GM12801 (cell line): ENCODE results near the gene ALG12.

ENCODE experiments used
- CTCF ChIP-seq: IDR thresholded peaks from one replicate; pipeline ENCODE4 v1.5.1; 2011; ENCODE audit warnings: control low read depth; ENCODE audit not compliant: insufficient read length; ENCODE audit errors: extremely low read depth

ALG12 gene

GRCh38 chr22:49942565-49943404, 24.5 kb upstream of the ALG12 start:
- TF ChIP-seq CTCF = no peak

- no peak for TF ChIP-seq CTCF
Observed at GRCh38 chr22:49941507-49942316, 23.5 kb upstream of the ALG12 start.

DNA sequence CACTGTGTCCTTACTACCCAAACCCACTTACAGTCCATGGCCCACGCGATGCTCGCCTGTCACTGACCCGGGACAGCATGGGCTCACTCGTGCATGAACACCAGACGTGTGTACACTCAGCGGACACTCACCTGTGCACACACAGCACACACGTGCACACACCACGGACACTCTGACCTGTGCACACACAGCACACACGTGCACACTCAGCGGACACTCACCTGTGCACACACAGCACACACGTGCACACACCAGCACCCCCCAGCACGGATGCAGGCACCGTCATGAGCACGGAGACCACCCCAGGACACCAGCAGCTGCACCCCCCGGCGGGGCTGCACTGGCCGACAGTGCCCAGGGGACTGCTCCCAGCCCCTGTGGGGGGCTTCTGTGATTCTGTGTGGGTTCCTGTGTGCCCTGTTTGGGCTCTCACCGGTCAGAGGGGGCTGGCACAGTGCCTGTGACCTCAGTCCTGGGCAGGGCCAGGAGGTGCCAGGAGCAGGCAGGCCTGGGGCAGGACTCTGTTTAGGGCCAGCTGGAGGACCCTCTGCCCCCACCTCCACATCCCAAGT, 20.4 kb upstream of the ALG12 start:
- no peak for TF ChIP-seq CTCF

DNA sequence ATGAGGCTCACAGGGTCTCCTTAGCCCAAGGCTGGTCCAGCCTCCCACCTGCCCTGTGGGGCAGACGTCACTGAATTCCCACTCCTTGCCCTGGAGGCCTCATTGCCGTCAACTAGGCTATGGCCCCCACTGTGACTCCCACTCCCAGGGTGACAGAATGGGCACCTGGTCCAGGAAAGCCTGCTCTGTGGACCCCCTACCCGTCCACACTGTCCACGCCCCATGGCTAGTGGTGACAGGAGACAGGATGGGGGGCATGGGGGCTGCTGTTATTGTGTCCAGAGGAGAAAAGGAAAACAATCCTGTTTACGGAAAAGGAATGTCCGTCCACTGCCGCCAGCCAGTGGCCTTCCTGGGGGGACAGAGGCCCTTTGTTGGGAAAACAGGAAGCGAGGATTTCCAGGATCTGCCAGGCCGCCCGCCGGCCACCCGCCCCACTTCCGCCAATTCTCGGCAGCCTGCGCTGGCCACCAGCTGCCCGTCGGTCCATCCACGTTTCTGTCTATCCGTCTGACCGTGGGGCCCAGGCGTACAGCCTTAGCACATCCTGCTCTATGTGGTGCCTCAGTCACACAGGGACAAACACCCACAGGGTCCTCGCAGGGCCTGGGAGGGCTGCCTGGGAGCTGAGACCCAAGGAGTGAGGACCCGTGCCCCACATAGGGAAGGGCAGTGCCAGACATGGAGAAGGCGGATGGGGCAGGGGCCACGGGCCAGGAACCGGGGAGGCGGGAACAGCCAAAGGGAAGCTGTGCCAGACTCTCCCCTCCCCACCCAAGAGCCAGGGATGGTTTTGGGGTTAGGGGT, 19.7 kb upstream of the ALG12 start:
- no peak for TF ChIP-seq CTCF

GRCh38 chr22:49936973-49937757, 18.9 kb upstream of the ALG12 start:
- no peak for TF ChIP-seq CTCF

- no peak for TF ChIP-seq CTCF
Observed at GRCh38 chr22:49936018-49936972, 18.1 kb upstream of the ALG12 start.
